Activated T-cell treated with anti-CD3 and anti-CD28 coated beads, Interleukin-2, amount 50 U/mL, for 24 hours (primary cell): ENCODE data around the gene ZNF835.

Source experiments
- DNase-seq: peaks from one replicate; pipeline ENCODE4 v3.0.0-alpha.2; 2020
- H3K27ac Mint-ChIP-seq: 2 replicates; pipeline ENCODE4 v1.8.0; 2020; ENCODE audit warnings: mild to moderate bottlenecking, mixed read lengths
- H3K27me3 Mint-ChIP-seq: 2 replicates; pipeline ENCODE4 v1.8.0; 2020; ENCODE audit warnings: mixed read lengths
- H3K36me3 Mint-ChIP-seq: 2 replicates; pipeline ENCODE4 v1.8.0; 2020; ENCODE audit warnings: low read depth, mixed read lengths
- H3K4me1 Mint-ChIP-seq: 2 replicates; pipeline ENCODE4 v1.8.0; 2020; ENCODE audit warnings: low read depth, mixed read lengths
- H3K4me3 Mint-ChIP-seq: 2 replicates; pipeline ENCODE4 v1.8.0; 2020; ENCODE audit warnings: mild to moderate bottlenecking, moderate library complexity, mixed read lengths
- H3K9me3 Mint-ChIP-seq: 2 replicates; pipeline ENCODE4 v1.8.0; 2020; ENCODE audit warnings: mixed read lengths

ZNF835 gene

DNA sequence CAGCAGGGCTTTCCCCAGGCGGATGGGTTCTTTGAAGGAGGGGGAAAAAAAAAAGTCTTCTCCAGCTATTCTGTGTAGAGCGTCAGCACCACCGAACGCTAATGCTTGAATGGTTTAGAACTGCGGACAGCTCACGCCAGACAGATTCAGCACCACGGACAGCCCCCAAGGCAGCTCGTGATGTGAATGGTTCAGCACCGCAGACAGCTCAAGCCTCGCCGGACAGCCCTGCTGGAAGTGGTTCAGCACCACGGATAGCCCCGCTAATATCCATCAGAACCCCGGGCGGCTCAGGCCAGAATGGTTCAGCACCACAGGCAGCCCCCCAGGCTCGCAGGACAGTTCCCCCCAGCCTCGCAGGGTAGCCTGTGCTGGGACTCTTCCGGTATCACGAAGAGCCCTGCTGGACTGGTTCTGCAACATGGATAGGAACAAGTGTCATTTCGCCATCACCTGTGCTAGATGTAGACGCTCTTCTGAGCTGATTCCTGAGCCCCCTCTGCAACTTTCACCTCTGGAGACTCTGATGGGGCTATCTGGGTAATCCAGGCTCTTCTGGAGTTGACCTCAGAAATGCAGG lies 33.5 kb downstream of the ZNF835 start:
- Mint-ChIP-seq H3K36me3 (peaks cover 29% of the 10 kb centered on the region), H3K27me3 (peaks cover 5% of the 10 kb centered on the region), H3K4me3 (no peak overlapping the region), H3K4me1 (no peaks in the 10 kb centered on the region), H3K27ac (no peak overlapping the region), H3K9me3 (peaks cover 59% of the 10 kb centered on the region)
- DNase-seq, result peak; percentile 32

DNA sequence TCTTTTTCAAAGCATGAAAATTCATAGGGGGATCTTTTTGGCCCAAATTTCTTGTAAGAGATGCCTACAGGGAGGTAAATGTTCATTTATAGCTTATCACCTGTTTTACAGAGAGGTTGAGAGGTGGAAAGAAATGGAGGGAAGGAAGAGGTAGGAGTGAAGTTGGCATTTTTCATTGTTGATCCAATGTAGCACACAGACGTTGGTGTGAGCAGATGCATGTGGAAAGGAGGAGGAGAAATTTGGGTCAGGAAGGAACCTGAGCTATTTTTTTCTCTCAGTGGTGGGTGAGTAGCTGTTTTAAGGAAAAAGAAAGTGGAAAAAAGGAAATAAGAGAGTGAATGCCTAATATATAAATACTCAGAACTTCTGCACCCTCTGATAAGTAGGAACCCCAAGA lies 38.5 kb downstream of the ZNF835 start:
- H3K4me3 Mint-ChIP-seq, result no peak overlapping the region

DNA sequence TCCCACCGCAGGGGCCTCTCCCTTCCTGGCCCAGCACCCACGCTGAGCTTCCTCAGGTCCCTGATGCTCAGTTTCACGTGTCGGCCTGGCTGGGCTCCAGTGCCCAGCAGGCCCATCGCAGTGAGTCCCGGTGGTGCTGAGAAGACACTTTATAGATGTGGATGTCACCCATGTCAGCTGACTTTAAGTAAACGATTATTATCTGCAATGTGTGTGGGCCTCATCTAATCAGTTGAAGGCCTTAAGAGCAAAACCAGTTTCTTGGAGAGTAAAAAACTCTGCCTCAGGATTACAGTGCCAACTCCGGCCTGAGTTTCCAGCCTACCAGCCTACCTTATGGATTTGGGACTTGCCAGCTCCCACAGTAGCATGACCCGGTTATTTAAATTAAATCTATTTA lies 45.8 kb downstream of the ZNF835 start:
- H3K36me3 Mint-ChIP-seq, result peaks cover 73% of the 10 kb centered on the region
- H3K4me1 Mint-ChIP-seq, result no peaks in the 10 kb centered on the region
- no peak overlapping the region for H3K4me3 Mint-ChIP-seq
- H3K27ac Mint-ChIP-seq, result no peak overlapping the region
- DNase-seq, result no peak
- H3K9me3 Mint-ChIP-seq, result peaks cover 64% of the 10 kb centered on the region
- no peaks in the 10 kb centered on the region for H3K27me3 Mint-ChIP-seq

More for the DNA sequence above, 38.5 kb downstream of the ZNF835 start:
- peaks cover 31% of the 10 kb centered on the region for H3K36me3 Mint-ChIP-seq
- DNase-seq, result no peak
- H3K27me3 Mint-ChIP-seq, result no peaks in the 10 kb centered on the region
- H3K4me1 Mint-ChIP-seq, result no peaks in the 10 kb centered on the region
- peaks cover 67% of the 10 kb centered on the region for H3K9me3 Mint-ChIP-seq
- H3K27ac Mint-ChIP-seq, result no peak overlapping the region

DNA sequence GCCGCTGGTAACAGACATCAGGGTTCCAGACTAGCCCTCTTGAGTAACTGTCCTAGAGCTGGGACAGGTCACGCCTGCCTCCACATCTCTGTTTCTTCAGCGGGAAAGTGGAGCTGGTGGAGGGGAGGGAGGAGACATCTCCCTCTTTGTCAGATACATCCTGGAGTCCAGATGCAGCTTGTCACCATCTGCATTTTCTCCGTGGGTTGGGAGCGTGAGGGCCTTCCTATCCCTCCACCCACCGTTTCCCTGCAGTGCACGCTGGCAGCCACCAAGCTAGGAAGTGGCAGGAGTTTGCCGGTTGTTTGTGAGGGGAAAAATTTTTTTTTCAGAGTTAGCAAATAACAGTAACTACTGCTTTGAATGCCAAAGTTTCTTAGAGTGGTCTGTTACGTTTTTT lies 48.6 kb downstream of the ZNF835 start:
- Mint-ChIP-seq H3K9me3 (peaks cover 64% of the 10 kb centered on the region), H3K4me3 (no peak overlapping the region), H3K36me3 (peaks cover 82% of the 10 kb centered on the region), H3K4me1 (no peaks in the 10 kb centered on the region), H3K27me3 (no peaks in the 10 kb centered on the region), H3K27ac (no peak overlapping the region)
- DNase-seq, result no peak

DNA sequence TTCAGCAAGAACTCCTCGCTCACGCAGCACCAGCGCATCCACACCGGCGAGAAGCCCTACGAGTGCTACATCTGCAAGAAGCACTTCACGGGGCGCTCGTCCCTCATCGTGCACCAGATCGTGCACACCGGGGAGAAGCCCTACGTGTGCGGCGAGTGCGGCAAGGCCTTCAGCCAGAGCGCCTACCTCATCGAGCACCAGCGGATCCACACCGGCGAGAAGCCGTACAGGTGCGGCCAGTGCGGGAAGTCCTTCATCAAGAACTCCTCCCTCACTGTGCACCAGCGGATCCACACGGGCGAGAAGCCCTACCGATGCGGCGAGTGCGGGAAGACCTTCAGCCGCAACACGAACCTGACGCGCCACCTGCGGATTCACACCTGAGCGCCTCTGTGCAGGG lies 49.2 kb downstream of the ZNF835 start:
- H3K27me3 Mint-ChIP-seq, result no peaks in the 10 kb centered on the region
- no peak overlapping the region for H3K4me3 Mint-ChIP-seq
- no peak for DNase-seq
- peaks cover 86% of the 10 kb centered on the region for H3K36me3 Mint-ChIP-seq
- H3K9me3 Mint-ChIP-seq, result peaks cover 64% of the 10 kb centered on the region
- H3K4me1 Mint-ChIP-seq, result no peaks in the 10 kb centered on the region
- no peak overlapping the region for H3K27ac Mint-ChIP-seq

DNA sequence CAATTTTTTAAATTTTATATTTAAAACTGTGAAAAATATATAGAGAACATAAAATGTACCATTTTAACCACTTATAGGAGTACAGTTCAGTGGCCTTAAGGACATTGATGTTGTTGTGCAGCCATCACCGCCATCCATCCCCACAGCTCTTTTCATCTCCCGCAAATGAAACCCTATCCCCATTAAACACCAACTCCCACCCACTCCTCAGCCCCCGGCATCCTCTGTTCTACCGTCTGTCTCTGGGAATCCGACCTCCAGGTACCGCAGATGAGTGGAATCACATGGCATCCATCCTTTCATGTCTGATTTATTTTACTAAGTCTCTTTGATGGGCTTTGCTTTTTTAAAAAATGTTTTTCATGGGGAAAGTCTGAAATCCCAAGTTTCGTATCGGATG lies 52.4 kb downstream of the ZNF835 start:
- Mint-ChIP-seq H3K27ac (no peak overlapping the region), H3K4me3 (no peak overlapping the region), H3K9me3 (peaks cover 79% of the 10 kb centered on the region), H3K4me1 (no peaks in the 10 kb centered on the region), H3K36me3 (peaks cover 95% of the 10 kb centered on the region), H3K27me3 (no peaks in the 10 kb centered on the region)
- DNase-seq, result no peak

DNA sequence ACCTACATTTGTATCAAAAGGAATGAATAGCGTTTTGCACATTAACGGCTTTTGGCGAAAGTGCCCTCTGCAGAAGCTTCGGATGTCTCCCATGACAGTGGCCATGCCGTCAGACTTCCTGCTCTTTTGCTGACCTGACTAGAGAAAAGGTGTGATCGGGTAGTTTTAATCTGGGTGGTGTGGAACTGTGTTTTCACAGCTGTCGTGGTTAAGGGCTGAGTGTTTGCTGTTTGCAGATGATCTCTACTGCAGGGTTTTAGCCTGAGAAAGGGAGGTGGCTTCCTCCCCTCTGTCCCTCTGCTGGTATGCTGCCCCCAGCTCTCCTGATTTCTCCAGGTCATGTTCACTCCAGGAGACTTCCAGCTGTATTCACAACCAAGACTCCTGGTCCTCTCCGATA lies 54.0 kb downstream of the ZNF835 start:
- H3K4me3 Mint-ChIP-seq, result no peak overlapping the region
- no peak for DNase-seq
- peaks cover 95% of the 10 kb centered on the region for H3K36me3 Mint-ChIP-seq
- H3K27ac Mint-ChIP-seq, result no peak overlapping the region
- no peaks in the 10 kb centered on the region for H3K27me3 Mint-ChIP-seq
- no peaks in the 10 kb centered on the region for H3K4me1 Mint-ChIP-seq
- H3K9me3 Mint-ChIP-seq, result peaks cover 85% of the 10 kb centered on the region

DNA sequence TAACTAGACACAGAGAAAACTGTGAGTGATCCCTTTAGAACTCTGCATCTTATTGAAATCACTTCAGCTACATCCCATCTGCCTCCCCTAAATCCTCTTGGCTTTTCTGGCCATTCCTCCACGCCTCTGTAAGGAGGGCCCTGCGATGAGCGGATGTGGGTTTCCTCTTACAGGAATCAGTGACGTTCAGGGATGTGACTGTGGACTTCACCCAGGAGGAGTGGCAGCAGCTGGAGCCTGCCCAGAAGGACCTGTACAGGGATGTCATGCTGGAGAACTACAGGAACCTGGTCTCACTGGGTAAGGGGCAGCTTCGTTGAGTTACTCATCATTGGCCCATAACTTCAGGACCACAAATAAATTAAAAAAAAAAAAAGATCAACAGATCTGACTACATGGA lies 57.9 kb downstream of the ZNF835 start:
- DNase-seq, result no peak
- Mint-ChIP-seq H3K4me1 (peaks cover 2% of the 10 kb centered on the region), H3K4me3 (no peak overlapping the region), H3K27me3 (no peaks in the 10 kb centered on the region), H3K27ac (no peak overlapping the region), H3K36me3 (peaks cover 96% of the 10 kb centered on the region), H3K9me3 (peaks cover 84% of the 10 kb centered on the region)

DNA sequence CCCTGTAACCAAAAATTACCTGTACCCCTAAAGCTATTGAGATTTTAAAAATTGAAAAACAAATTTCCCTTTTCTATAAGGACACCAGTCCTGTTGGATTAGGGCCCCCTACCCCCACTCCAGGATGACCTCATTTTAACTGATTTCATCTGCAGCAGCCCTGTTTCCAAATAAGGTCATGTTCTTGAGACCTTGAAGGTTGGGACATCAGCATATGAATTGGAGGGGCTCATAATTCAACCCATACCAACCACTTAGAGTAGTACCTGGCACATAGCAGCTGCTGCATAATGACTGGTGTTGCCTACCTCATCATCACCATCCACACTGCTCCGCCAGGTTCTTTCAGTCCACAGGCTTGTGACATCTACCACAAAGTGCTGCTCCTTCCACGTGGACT lies 58.8 kb downstream of the ZNF835 start:
- peaks cover 2% of the 10 kb centered on the region for H3K4me1 Mint-ChIP-seq
- H3K36me3 Mint-ChIP-seq, result peaks cover 97% of the 10 kb centered on the region
- no peak overlapping the region for H3K4me3 Mint-ChIP-seq
- H3K9me3 Mint-ChIP-seq, result peaks cover 85% of the 10 kb centered on the region
- H3K27me3 Mint-ChIP-seq, result no peaks in the 10 kb centered on the region
- no peak for DNase-seq
- H3K27ac Mint-ChIP-seq, result no peak overlapping the region
